ENCODE measurements around the gene CELSR1.

The CELSR1 gene

DNA sequence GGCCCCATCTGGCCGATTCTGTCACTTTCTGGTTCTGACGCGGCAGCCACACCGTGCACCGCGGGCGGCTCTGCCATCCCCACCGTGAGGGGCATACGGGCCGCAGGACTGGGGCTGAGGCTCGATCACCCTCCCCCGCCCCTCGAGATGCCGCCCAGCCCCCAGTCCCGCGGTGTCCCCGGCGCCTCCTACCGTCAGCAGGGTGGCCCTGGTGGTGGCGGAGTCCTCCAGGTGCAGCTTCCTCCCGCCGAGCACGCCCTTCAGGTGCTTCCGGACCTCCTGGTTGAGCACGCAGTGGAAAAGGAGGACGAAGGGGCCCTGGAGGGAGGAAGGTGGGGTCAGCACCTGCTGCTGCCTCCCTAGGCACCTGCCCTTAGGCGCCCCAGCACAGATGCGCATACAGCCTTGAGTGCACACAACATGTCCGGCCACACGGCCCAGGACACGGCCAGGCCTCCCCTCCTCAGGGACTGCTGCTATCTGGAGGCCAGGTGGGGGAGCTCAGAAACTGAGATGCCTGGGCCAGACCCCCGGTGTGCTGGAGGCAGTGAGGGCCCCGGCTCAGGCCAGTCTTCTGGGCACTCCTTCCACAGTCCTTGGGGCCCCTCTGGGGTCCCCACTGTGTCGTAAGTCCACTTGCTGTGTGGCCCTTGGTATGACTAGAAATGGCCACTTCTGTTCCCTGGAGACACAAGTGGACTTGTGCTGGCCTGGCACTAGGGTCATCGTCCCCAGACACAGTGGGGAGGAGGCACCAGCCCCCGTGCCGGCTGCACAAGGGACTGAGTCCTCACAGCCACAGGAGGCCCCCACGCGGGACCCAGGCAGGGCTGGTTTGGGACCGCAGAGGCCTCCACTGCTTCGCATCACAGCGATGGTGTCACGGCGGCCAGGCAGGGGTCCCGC lies 170.4 kb downstream of the CELSR1 start:
- DNase-seq (ENCODE audit: low read depth in 1 of 2, low spot score in 1 of 2): no peak

- DNase-seq (ENCODE audit: low read depth in 1 of 2, low spot score in 1 of 2): no peak
These were observed 171.1 kb downstream of the CELSR1 start for GRCh38 chr22:46366327-46366731.

DNA sequence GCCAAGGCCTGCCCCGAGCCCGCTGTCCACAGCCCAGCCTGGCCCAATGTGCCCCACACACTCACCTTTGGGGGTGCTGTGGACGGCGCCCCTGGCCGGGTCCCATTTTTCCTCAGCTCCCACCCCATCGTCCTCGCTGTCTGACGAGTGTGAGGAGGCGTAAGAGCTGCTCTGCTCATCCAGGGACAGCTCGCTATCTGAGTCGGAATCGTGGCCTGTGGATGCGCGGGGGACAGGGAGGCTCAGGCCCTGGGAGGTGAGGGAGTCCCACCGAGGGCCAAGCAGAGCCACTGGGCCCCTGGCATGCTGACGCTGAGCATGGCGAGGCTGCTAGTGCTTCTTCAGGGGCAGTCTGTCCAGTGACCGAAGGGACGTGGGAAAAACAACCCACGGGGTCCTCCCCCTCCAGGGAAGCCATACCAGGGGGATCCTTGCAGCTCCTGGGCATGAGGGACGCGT lies 172.2 kb downstream of the CELSR1 start:
- no peak for DNase-seq (ENCODE audit: low read depth in 1 of 2, low spot score in 1 of 2)

- no peak for DNase-seq (ENCODE audit: low read depth in 1 of 2, low spot score in 1 of 2)
These were observed 172.9 kb downstream of the CELSR1 start for GRCh38 chr22:46364341-46365165.

DNA sequence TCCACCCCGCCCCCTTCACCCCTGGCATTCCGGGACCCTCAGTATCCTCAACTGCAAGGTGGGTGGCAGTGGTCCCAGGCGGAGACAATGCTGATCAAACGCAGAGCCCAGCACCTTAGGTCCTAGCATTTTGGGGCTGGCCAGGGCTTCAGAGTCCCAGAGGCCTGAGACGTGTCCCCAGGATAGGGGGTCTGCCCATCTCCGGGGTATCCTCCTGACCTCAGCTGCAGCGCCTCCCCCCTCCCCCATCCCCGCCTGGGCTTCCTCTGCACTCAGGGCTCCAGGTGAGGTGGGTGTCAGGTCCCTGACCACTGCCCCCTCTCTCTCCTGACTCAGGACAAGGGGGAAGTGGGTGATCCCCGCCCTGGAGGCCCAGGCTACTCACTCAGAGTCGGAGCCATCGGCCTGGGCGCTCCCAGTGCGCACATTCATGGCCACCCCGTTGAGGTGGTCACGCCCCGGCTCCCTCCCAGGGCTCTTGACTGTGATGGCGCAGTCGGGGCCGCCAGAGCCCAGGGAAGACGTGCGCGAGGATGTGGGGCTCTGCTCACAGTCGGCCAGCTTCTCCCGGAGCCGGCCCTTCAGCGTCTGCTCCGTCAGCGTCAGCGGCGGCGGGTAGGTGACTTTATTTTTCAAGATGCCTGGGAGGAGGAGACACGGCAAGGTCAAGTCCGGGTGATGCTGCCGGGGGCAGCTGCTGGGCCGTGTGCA lies 173.7 kb downstream of the CELSR1 start:
- DNase-seq (ENCODE audit: low read depth in 1 of 2, low spot score in 1 of 2): no peak

DNA sequence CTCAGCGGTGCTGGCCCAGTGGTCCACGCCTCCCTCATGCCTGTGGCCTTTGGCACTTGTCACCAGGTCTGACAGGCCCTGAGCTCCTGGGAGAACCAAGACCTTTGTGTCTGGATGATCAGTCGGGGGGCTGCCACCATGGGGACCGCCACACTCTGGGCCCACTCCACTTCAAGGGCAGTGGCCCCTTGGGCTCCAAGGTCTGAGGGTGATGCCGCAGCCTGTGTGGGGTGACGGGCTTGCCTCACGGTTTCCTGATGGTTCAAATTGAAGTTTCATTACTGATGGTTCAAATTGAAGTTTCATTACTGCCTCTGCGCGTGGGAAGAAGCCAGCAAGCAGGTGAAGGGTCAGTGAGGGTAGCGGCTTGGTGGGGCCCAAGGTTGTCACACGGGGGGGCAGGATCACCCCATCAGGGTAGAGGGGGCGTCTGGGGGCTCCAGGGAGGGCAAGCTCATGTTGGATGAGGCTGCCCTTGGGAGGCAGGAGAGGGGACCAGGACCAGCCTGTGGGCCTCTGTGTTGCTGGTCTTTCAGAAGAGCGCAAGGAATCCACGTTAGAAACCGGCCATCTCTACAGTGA lies 174.4 kb downstream of the CELSR1 start:
- no peak for DNase-seq (ENCODE audit: low read depth in 1 of 2, low spot score in 1 of 2)

GRCh38 chr22:46362203-46362933 lies 175.1 kb downstream of the CELSR1 start:
- DNase-seq (ENCODE audit: low read depth in 1 of 2, low spot score in 1 of 2): no peak

DNA sequence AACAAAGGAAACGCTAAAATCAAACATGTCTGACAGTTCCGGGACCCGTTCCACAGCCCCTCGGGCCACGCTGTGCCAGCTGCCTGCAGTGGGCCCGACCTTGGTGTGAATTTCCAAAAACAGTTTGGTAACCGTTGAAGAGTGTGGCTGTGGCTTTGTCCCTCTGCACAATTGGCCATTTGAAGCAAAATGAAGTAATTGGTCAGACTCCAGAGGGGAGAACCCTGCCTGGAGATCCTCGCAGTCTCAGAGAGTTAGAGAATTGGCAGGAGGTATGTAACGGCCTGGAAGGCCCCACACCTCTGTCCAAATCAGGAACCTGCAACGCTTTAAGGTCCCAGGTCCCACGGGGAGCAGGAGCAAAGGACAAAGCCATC lies 175.6 kb downstream of the CELSR1 start:
- DNase-seq (ENCODE audit: low read depth in 1 of 2, low spot score in 1 of 2): no peak

DNA sequence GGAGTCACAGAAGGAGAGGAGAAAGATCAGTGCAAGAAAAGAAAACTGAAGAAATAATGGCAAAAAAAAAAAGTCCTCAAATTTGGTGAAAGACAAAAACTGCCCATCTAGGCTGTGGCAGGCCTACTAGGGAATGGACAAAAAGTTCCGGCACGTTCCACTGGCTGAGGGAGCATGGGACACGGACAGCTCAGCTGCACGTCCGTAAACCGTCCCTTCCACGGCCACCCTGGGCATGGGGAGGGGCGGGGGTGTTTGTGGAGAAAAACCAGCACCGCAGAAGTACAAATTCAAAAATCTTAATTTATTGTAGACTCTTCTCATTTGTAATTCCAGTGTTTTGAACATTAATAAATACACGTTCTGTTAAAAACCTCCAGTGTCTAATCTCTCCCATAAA lies 176.5 kb downstream of the CELSR1 start:
- DNase-seq (ENCODE audit: low read depth in 1 of 2, low spot score in 1 of 2): no peak

GRCh38 chr22:46360097-46360496 lies 177.3 kb downstream of the CELSR1 start:
- no peak for DNase-seq (ENCODE audit: low read depth in 1 of 2, low spot score in 1 of 2)

DNA sequence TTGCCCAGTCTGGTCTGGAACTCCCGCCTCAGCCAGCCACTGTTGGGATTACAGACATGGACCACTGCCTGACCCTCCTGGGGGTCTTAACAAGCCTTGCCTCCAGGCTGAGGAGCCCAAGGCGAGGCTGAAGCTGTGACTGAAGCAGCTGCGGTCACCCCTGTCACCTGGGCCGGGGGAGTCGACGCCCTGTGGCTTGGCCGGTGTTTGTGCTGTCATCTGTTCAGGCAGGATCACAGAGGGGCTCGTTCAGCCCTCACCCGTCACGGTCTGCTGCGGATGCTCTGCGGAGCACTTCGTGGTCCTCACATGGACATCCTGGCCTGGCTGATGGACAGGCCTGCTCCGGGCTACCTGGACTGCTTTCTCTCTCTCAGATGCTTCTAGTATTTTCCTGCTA lies 178.1 kb downstream of the CELSR1 start:
- DNase-seq (ENCODE audit: low read depth in 1 of 2, low spot score in 1 of 2): no peak

DNA sequence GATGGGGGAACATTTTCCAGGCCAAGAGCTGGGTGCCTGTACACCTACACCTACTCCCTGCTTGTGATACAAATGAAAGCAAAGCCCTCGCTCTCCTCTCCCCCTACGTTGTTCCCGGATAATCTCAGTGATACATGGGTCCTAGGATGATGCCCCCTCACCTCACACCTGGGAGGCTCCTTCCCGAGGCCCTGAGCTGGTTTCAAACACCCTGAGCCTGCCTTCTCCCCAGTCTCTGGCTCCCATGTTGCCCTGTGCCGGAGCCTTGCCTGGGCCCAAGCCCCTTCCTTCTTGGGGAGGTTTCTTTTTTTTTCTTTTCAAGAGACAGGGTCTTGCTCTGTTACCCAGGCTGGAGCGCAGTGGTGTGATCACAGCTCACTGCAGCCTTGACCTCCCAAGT lies 178.7 kb downstream of the CELSR1 start:
- no peak for DNase-seq (ENCODE audit: low read depth in 1 of 2, low spot score in 1 of 2)

DNA sequence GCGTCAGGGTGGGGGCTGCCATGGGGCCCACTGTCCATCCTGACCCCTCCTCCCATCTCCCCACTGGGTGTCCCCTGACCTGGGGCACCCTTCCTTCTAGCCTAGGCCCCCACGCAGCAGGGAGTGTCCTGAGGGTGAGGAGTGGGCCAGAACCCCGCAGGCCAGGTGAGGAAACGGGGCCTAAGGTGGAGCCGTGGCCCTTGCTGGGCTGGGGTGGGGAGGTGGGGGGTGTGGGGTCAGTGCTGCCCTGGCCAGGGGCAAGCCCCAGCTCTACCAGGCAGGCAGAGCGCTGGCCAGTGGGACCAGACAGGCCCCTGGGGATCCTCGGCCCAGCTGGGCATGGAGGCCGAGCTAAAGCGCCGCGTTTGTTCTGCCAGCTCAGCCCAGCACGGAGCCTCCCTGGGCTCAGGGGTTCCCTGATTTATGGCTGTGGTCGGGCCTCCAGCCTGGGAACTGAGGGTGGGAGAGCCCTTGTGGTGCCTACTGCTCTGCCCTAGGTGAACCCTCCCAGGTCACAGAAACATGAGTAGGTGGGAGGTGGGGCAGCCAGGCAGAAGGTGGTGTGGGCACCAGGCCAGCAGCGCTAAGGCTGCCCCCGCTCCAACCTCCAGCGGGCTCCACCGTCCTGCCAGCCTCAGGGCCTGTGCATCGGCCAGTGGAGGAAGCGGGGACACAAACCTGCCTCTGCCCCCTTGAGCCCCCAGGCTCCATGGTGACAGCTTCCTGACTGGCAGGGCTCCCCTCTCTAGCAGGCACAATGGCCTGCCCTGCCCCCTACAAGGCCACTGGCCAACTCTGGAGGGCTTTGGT lies 179.5 kb downstream of the CELSR1 start:
- DNase-seq (ENCODE audit: low read depth in 1 of 2, low spot score in 1 of 2): no peak

DNA sequence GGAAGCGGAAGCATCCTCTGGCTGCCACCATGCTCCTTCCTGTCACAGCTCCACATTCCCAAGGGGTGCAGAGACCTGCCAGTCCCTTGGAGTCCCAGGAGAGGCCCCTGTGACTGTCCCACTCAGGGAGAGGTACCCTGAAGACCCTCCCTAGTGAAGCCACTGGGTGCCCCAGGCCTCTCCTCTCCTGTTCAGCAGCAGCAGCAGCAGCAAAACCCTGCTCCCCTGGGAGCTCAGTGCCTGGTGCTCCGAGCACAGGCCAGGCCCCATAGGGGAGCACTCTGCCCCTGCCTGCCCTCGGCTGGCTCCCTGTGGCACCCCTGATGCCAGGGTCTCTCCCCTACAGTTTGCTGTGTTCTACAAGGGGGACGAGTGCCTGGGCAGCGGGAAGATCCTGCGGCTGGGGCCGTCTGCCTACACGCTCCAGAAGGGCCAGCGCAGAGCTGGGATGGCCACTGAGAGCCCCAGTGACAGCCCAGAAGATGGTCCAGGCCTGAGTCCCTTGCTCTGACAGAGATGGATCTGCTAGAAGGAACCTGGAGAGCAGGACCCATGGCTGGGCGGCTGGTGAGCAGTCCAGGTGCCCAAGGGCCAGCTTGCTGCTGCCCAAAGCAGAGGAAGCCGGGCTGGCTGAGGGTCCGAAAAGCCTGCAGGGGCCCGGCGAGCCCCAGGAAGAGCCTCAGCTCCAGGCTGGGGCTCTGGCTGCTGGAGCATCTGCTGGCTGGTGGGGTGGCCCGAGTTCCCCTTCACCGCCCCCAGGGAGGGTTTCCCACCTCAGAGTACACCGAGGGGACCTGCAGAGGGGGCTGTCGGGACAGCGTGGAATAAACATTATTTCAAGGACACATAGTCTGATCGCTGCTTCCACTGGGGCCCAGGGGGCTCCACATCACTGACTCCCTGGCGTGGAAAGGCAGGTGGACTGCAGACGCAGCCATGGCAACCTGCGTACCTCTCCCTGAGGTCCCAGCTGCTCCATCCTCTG lies 180.6 kb downstream of the CELSR1 start:
- DNase-seq (ENCODE audit: low read depth in 1 of 2, low spot score in 1 of 2): no peak

- DNase-seq (ENCODE audit: low read depth in 1 of 2, low spot score in 1 of 2): no peak
These were observed 181.4 kb downstream of the CELSR1 start for GRCh38 chr22:46355996-46356471.

GRCh38 chr22:46355369-46355995 lies 181.9 kb downstream of the CELSR1 start:
- peak; percentile 27 to 39 for DNase-seq (ENCODE audit: low read depth in 1 of 2, low spot score in 1 of 2)

DNA sequence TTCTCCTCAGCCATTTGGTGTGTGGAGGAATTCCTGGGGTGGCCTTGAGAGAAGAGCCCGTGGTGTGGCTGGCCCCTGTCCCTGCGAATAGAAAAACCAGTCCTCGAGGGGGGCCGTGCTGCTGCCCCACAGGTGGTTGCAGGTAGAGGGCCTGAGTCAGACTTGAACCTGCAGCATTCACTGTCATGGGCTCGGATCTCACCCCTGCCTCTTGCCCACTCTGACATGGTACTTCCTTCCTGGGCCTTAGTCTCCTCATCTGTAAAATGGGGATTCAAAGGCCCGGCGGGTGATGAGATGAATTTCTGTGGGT lies 182.5 kb downstream of the CELSR1 start:
- DNase-seq (ENCODE audit: low read depth in 1 of 2, low spot score in 1 of 2): no peak
